Measurements from ENCODE around the gene SCO1.

Gene SCO1

DNA sequence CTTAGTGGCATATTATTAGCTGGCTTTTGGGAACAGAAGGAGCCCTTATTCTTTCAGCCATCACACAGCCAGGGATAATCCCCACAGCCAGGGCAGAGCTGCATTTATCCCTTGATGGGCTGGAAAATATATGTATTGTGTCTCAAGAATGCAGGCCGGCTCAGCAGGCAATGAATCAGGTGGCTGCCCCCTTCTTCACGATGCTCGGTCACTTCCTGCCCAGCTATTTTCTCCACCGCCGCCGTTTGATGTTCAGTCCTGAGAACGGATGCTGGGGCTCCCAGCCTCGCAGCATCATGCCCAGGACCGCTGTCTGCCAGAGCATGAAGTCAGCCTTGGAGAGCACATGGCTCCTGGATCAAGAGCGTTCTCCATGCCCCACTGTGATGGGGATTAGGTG, 35.9 kb downstream of the SCO1 start:
- TF ChIP-seq, protein P1, sequence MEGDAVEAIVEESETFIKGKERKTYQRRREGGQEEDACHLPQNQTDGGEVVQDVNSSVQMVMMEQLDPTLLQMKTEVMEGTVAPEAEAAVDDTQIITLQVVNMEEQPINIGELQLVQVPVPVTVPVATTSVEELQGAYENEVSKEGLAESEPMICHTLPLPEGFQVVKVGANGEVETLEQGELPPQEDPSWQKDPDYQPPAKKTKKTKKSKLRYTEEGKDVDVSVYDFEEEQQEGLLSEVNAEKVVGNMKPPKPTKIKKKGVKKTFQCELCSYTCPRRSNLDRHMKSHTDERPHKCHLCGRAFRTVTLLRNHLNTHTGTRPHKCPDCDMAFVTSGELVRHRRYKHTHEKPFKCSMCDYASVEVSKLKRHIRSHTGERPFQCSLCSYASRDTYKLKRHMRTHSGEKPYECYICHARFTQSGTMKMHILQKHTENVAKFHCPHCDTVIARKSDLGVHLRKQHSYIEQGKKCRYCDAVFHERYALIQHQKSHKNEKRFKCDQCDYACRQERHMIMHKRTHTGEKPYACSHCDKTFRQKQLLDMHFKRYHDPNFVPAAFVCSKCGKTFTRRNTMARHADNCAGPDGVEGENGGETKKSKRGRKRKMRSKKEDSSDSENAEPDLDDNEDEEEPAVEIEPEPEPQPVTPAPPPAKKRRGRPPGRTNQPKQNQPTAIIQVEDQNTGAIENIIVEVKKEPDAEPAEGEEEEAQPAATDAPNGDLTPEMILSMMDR (IDR thresholded peaks at IDR 0.05; ENCODE audit: low read depth, low read length, missing control alignments) = no peak
- Histone ChIP-seq H3K36me3 (replicated peaks) (no peaks in the 10 kb centered on the region), H3K4me3 (ENCODE audit: low read depth, low read length) (no peak overlapping the region), H3K27me3 (replicated peaks) (no peaks in the 10 kb centered on the region), H3K27ac (no peak overlapping the region)
- in situ Hi-C loops (cut with HindIII; ENCODE audit: low pct_ligation_motif_present, low sequenced_read_pairs) = no loop called here
- DNase-seq = no peak

- DNase-seq = no peak
- TF ChIP-seq, protein P1 (IDR thresholded peaks at IDR 0.05; ENCODE audit: low read depth, low read length, missing control alignments) = no peak
- Histone ChIP-seq H3K27ac (no peak overlapping the region), H3K36me3 (replicated peaks) (no peaks in the 10 kb centered on the region), H3K27me3 (replicated peaks) (no peaks in the 10 kb centered on the region), H3K4me3 (ENCODE audit: low read depth, low read length) (no peak overlapping the region)
- in situ Hi-C loops (cut with HindIII; ENCODE audit: low pct_ligation_motif_present, low sequenced_read_pairs) = no loop called here
These were observed 39.5 kb downstream of the SCO1 start for GRCh38 chr17:10657879-10658278.

- no peak within 1 kb of the TSS for H3K27ac ChIP-seq
- no peaks in the 10 kb centered on the region for H3K36me3 ChIP-seq (replicated peaks)
- no peak for DNase-seq
- no peak within 1 kb of the TSS for H3K4me3 ChIP-seq (ENCODE audit: low read depth, low read length)
- in situ Hi-C loops (cut with HindIII; ENCODE audit: low pct_ligation_motif_present, low sequenced_read_pairs) = no loop called here
- TF ChIP-seq, protein P1 (IDR thresholded peaks at IDR 0.05; ENCODE audit: low read depth, low read length, missing control alignments) = no peak
- no peaks in the 10 kb centered on the region for H3K27me3 ChIP-seq (replicated peaks)
These were observed 40.2 kb downstream of the SCO1 start, which contains the start of gene MYH3 for GRCh38 chr17:10657148-10657547. Gene MYH3, minus strand, starts transcription at chr17:10657309. Its CDS starts 2,245 bp downstream, at chr17:10655064.

DNA sequence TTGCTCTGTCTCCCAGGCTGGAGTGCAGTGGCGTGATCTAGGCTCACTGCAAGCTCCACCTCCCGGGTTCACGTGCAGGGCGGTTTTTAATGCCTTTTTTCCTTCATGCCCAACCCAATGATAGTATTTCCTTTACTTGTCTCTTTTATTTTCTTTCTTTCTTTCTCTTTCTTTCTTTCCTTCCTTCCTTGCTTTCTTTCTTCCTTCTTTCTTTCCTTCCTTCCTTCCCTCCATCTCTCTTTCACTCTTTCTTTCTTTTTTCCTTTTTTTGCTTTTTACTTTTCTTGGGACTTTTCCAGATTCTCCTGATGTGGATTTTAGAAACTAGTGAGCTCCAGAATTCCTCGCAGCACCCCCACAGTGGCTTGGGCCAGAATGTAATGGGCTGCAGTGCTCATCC, 43.3 kb downstream of the SCO1 start:
- Histone ChIP-seq H3K36me3 (replicated peaks) (no peaks in the 10 kb centered on the region), H3K27ac (no peak overlapping the region), H3K27me3 (replicated peaks) (no peaks in the 10 kb centered on the region), H3K4me3 (ENCODE audit: low read depth, low read length) (no peak overlapping the region)
- TF ChIP-seq, protein P1 (IDR thresholded peaks at IDR 0.05; ENCODE audit: low read depth, low read length, missing control alignments) = no peak
- no peak for DNase-seq
- in situ Hi-C loops (cut with HindIII; ENCODE audit: low pct_ligation_motif_present, low sequenced_read_pairs) = no loop called here

- TF ChIP-seq, protein P1 (IDR thresholded peaks at IDR 0.05; ENCODE audit: low read depth, low read length, missing control alignments) = no peak
- Histone ChIP-seq H3K27me3 (replicated peaks) (no peaks in the 10 kb centered on the region), H3K27ac (no peak overlapping the region), H3K4me3 (ENCODE audit: low read depth, low read length) (no peak overlapping the region), H3K36me3 (replicated peaks) (no peaks in the 10 kb centered on the region)
- in situ Hi-C loops (cut with HindIII; ENCODE audit: low pct_ligation_motif_present, low sequenced_read_pairs) = no loop called here
- DNase-seq = no peak
These were observed 44.2 kb downstream of the SCO1 start for GRCh38 chr17:10652984-10653659.

DNA sequence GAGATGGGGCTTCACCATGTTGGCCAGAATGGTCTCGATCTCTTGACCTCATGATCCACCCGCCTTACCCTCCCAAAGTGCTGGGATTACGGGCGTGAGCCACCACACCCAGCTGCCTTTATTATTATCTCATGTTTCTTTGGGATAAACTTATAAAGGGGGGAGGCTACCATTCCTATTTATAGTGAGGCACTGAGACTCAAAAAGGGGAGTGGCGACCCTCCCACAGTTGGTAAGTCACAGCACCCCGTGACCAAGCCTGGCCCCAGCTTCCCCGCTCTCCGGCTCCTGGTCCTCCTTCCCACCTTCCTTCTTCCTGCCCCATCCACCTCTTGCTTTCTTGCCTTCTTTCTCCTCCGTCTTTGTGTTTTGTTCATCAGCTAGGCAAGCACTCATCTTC, 45.4 kb downstream of the SCO1 start:
- Histone ChIP-seq H3K4me3 (ENCODE audit: low read depth, low read length) (no peak overlapping the region), H3K36me3 (replicated peaks) (no peaks in the 10 kb centered on the region), H3K27ac (no peak overlapping the region), H3K27me3 (replicated peaks) (no peaks in the 10 kb centered on the region)
- DNase-seq = no peak
- in situ Hi-C loops (cut with HindIII; ENCODE audit: low pct_ligation_motif_present, low sequenced_read_pairs) = no loop called here
- TF ChIP-seq, protein P1 (IDR thresholded peaks at IDR 0.05; ENCODE audit: low read depth, low read length, missing control alignments) = no peak
